GM21528 (cell line): ENCODE measurements around the gene MVP.
A peak's percentile ranks its signal among the peaks of the same experiment; 100 is the strongest.

Experiments used
- ATAC-seq: cut with Tn5 transposase; IDR thresholded peaks from one replicate; pipeline ENCODE4 v1.9.1; 2021; ENCODE audit warnings: mild to moderate bottlenecking, moderate library complexity; ENCODE audit not compliant: unreplicated experiment, low FRiP score

MVP gene

GRCh38 chr16:29840240-29840639 lies 20.0 kb downstream of the MVP start:
- no peak for ATAC-seq

- ATAC-seq, result no peak
Measured at GRCh38 chr16:29841631-29842030, 21.4 kb downstream of the MVP start.

GRCh38 chr16:29842732-29843346 lies 22.6 kb downstream of the MVP start:
- no peak for ATAC-seq

GRCh38 chr16:29843931-29844330 lies 23.7 kb downstream of the MVP start:
- no peak for ATAC-seq

GRCh38 chr16:29844575-29845331 lies 24.5 kb downstream of the MVP start:
- no peak for ATAC-seq

GRCh38 chr16:29845656-29846055 lies 25.4 kb downstream of the MVP start:
- no peak for ATAC-seq

- no peak for ATAC-seq
Measured at GRCh38 chr16:29848420-29849297, 28.4 kb downstream of the MVP start.

- ATAC-seq, result no peak
Measured at GRCh38 chr16:29849505-29849904, 29.2 kb downstream of the MVP start.

GRCh38 chr16:29850998-29851397 lies 30.7 kb downstream of the MVP start:
- no peak for ATAC-seq

GRCh38 chr16:29852654-29853053 lies 32.4 kb downstream of the MVP start:
- no peak for ATAC-seq

- no peak for ATAC-seq
Measured at GRCh38 chr16:29854520-29855100, 34.3 kb downstream of the MVP start.

- ATAC-seq, result no peak
Measured at GRCh38 chr16:29857133-29857760, 37.0 kb downstream of the MVP start.

GRCh38 chr16:29858149-29858849 lies 38.0 kb downstream of the MVP start:
- no peak for ATAC-seq

GRCh38 chr16:29858974-29859373 lies 38.7 kb downstream of the MVP start:
- no peak for ATAC-seq

- ATAC-seq, result no peak
Measured at GRCh38 chr16:29860218-29860617, 40.0 kb downstream of the MVP start.

GRCh38 chr16:29862383-29862883 lies 42.2 kb downstream of the MVP start:
- ATAC-seq, result no peak

GRCh38 chr16:29862884-29863668 lies 42.8 kb downstream of the MVP start, which contains the start of gene CDIPT:
CDIPT (minus strand) TSS chr16:29863226; CDS start chr16:29862857, 369 bp downstream.
- ATAC-seq, result peak; percentile 83

- ATAC-seq, result no peak
Measured at GRCh38 chr16:29863669-29863984, 43.4 kb downstream of the MVP start.

GRCh38 chr16:29864205-29864604 lies 43.9 kb downstream of the MVP start:
- ATAC-seq, result no peak
